Cardiac fibroblast (primary cell): ENCODE results near the gene ITGA11.

Source experiments
- DNase-seq, 2 donors: peaks; one replicate each; pipeline versions ENCODE4 v3.0.0 to v3.0.0-alpha.2; 2010; ENCODE audit warnings: low read depth in 2 of 2
- H3K4me3 ChIP-seq, 2 donors: replicated peaks in 1 of 2; 1 replicate in 1 of 2; 2 replicates in 1 of 2; pipeline ENCODE4 v1.5.1; 2011; ENCODE audit warnings: low read depth in 2 of 2, low read length in 2 of 2, mild to moderate bottlenecking in 2 of 2, moderate library complexity in 1 of 2
- CTCF ChIP-seq: IDR thresholded peaks from one replicate; pipeline ENCODE4 v1.5.1; 2011; ENCODE audit warnings: low read depth, mild to moderate bottlenecking, low read length, inconsistent platforms

ITGA11 gene

GRCh38 chr15:68432441-68433064 is 590 bp upstream of the ITGA11 start:
- no peak for DNase-seq
- no peak for TF ChIP-seq CTCF
- H3K4me3 ChIP-seq = peak overlapping the region in 1 of 2 donors; percentile 72

DNA sequence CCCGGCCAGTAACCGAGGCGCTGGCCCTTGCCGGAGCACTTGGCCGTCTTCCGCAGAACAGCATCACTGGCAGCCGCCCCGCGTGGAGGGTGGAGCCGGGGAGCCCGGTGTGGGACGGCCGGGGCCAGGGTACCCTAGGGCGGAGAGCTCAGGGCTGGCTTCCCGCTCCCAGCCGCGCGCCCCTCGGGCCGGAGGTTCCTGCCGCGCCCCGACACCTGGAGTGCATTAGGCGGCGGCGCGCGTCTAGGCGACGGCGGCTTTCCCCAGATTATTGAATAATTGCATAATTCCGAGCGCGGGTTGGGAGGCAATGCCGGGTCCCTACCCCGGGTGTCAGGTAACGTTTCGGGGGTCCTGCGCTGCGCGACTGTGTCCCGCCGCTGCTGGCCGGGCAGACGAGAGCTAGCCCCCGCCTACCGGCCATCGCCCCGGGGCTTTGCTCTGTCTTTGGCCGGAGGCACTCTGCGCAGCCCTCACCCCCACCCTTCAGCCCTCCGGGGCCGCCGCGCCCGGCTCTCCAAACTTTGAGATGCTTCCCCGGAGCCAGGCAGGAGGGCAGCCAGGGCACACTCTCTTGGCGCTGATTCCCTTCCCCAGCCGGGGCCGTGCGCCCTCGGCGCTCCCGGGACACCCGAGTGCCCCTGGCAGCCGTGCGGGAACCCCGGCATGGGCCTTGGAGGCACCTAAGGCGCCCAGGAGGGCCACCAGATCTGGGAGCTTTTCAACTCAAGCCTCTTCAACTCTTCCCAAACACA is 749 bp downstream of the ITGA11 start:
- DNase-seq = peak; percentile 26 to 39
- peak overlapping the region; percentile 72 to 76 for H3K4me3 ChIP-seq

DNA sequence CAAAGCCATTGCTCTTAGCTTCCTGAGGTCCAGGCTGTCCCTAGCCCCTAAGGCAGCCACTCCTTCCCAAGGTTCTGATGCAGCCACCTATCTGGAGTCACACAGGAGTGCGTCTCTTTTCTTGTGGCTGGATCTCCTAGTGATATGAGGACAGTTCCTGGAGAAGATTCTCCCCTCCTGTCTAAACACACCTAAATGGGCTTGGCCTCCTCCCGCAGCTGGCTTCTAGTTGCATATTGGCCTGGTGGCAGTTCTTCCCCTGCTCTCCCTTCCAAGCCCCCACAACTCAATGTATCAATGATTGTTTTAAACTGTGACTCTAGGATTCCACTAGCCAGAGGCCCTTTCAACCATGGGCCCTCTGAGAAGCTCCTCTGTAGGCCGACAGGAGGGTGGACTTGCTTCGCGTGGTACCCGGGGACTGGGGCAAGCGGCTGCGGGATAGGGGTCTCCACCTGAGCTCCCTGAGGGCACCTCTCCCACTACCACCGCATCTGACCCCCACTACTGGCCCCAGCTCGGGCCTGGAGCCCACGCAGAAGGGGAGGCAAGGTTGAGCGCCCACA is 1.4 kb downstream of the ITGA11 start:
- TF ChIP-seq CTCF = no peak

More for the DNA sequence above, 749 bp downstream of the ITGA11 start:
- TF ChIP-seq CTCF = peak; percentile 17

GRCh38 chr15:68429691-68430470 is 2.1 kb downstream of the ITGA11 start:
- TF ChIP-seq CTCF = no peak
- no peak for DNase-seq
- peak overlapping the region in 1 of 2 donors; percentile 72 for H3K4me3 ChIP-seq

More for the DNA sequence above, 1.4 kb downstream of the ITGA11 start:
- peak overlapping the region; percentile 72 to 76 for H3K4me3 ChIP-seq
- DNase-seq = no peak

GRCh38 chr15:68428431-68428940 is 3.5 kb downstream of the ITGA11 start:
- no peak for TF ChIP-seq CTCF
- DNase-seq = no peak
- H3K4me3 ChIP-seq = no peak overlapping the region

- H3K4me3 ChIP-seq = no peak overlapping the region
- no peak for TF ChIP-seq CTCF
These were observed 4.0 kb downstream of the ITGA11 start for GRCh38 chr15:68427963-68428362.

More at GRCh38 chr15:68427963-68428362, 4.0 kb downstream of the ITGA11 start:
- no peak for DNase-seq
